ES-I3 (cell line): ENCODE data around the gene AKAP9.
"Not testable (repeated sequence)": the region's sequence is repeated elsewhere in the genome, so short reads cannot be mapped to it uniquely, and the experiment has no call there.

ENCODE experiments used
- H3K36me3 ChIP-seq: 2 replicates; pipeline ENCODE4 v1.6.1; 2013; ENCODE audit warnings: mild to moderate bottlenecking, low read length, control low read depth, moderate library complexity; ENCODE audit not compliant: insufficient read depth
- H3K4me1 ChIP-seq: 2 replicates; pipeline ENCODE4 v1.6.1; 2013; ENCODE audit warnings: mild to moderate bottlenecking, control low read depth, low read length; ENCODE audit not compliant: insufficient read depth
- H3K9ac ChIP-seq: 2 replicates; pipeline ENCODE4 v1.6.1; 2013; ENCODE audit warnings: low read depth, mild to moderate bottlenecking, low read length, moderate library complexity
- H3K9me3 ChIP-seq: 2 replicates; pipeline ENCODE4 v1.6.1; 2013; ENCODE audit warnings: mild to moderate bottlenecking, low read length, moderate library complexity; ENCODE audit not compliant: control insufficient read depth, insufficient read depth

Gene AKAP9

GRCh38 chr7:92010215-92010614 is 69.6 kb downstream of the AKAP9 start:
- Histone ChIP-seq H3K9ac (no peak overlapping the region), H3K36me3 (no peaks in the 10 kb centered on the region; the same call in 1 of the 2 replicates), H3K4me1 (no peaks in the 10 kb centered on the region), H3K9me3 (0 out of 2 replicates have a peak, but pooled peaks cover 2% of the 10 kb centered on the region)

GRCh38 chr7:92013611-92014010 is 72.9 kb downstream of the AKAP9 start:
- Histone ChIP-seq H3K9me3 (0 out of 2 replicates have a peak, but pooled peaks cover 2% of the 10 kb centered on the region), H3K36me3 (no peaks in the 10 kb centered on the region; the same call in 1 of the 2 replicates), H3K9ac (no peak overlapping the region), H3K4me1 (no peaks in the 10 kb centered on the region)

- Histone ChIP-seq H3K9me3 (peaks cover 4% of the 10 kb centered on the region; the same call in 1 of the 2 replicates), H3K4me1 (no peaks in the 10 kb centered on the region), H3K9ac (no peak overlapping the region), H3K36me3 (peaks cover 3% of the 10 kb centered on the region)
Observed at GRCh38 chr7:92020636-92021035, 80.0 kb downstream of the AKAP9 start.

- Histone ChIP-seq H3K9ac (no peak overlapping the region), H3K36me3 (peaks cover 3% of the 10 kb centered on the region), H3K9me3 (peaks cover 4% of the 10 kb centered on the region; the same call in 1 of the 2 replicates), H3K4me1 (no peaks in the 10 kb centered on the region)
Observed at GRCh38 chr7:92025260-92025659, 84.6 kb downstream of the AKAP9 start.

GRCh38 chr7:92026635-92027034 is 86.0 kb downstream of the AKAP9 start:
- not testable (repeated sequence) for H3K9me3 ChIP-seq, H3K9ac ChIP-seq, H3K4me1 ChIP-seq, H3K36me3 ChIP-seq

GRCh38 chr7:92027128-92027527 is 86.5 kb downstream of the AKAP9 start:
- not testable (repeated sequence) for H3K4me1 ChIP-seq, H3K9me3 ChIP-seq, H3K36me3 ChIP-seq, H3K9ac ChIP-seq

DNA sequence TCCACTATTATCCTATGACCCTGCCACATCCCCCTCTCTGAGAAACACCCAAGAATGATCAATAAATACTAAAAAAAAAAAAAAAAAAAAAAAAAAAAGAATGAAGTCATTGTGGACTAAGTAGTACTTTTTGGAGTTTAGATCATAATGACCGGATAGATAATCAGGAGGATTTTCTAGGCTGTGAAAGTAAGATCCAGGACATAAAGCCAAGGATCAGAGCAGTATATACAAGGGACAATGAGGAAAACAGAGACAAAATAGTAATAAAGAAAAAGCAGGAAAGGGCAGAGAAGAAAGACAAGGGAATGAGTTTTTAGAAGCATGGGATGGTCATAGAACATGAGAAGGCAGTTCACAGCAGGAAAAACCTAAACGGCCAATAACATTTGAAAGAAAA is 87.6 kb downstream of the AKAP9 start:
- peaks cover 4% of the 10 kb centered on the region; the same call in 1 of the 2 replicates for H3K9me3 ChIP-seq
- peaks cover 3% of the 10 kb centered on the region for H3K36me3 ChIP-seq
- H3K4me1 ChIP-seq, result no peaks in the 10 kb centered on the region
- H3K9ac ChIP-seq, result no peak overlapping the region

GRCh38 chr7:92028686-92029085 is 88.0 kb downstream of the AKAP9 start:
- H3K36me3 ChIP-seq, result peaks cover 3% of the 10 kb centered on the region
- H3K9ac ChIP-seq, result no peak overlapping the region

DNA sequence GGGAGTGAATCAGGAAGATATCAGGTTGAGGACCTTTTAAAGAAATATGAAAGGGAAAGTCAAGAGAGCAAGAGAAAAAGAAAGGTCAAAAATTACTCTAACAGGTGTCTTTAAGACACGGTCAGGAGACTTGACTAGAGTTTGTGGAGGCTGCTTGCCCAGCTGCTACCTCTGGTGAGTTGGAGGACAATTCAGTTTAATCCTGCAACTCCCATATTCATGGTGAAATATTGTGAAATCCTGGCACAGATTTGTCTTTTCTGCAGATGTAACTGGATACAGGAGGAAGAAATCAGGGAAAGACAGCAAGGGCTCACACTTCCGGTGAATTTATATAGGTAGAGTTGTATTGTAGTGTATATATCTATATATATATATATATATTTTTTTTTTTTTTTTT is 93.5 kb downstream of the AKAP9 start:
- Histone ChIP-seq H3K9ac (no peak overlapping the region), H3K9me3 (no peaks in the 10 kb centered on the region)

More at GRCh38 chr7:92028686-92029085, 88.0 kb downstream of the AKAP9 start:
- Histone ChIP-seq H3K9me3 (peaks cover 4% of the 10 kb centered on the region; the same call in 1 of the 2 replicates), H3K4me1 (no peaks in the 10 kb centered on the region)

DNA sequence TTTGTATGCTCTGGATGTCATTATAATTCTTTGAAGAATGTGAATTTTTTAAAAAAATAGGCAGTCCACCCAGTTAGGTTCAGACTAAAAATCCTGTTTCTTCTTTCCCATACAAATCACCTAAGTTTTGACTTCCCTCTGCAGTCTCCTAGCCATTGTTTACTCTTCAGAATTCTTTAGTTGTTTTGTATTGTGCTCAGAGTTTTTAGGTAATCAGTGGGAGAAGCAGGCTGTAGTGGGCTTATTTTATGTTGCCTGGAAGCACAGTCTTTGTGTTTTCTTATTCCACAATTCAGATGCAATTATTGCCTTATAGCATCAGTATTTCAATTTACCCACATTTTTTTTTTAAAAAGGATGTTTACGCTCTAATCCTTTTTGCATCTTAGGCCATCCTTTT is 94.9 kb downstream of the AKAP9 start:
- Histone ChIP-seq H3K9me3 (no peaks in the 10 kb centered on the region), H3K9ac (no peak overlapping the region), H3K4me1 (no peaks in the 10 kb centered on the region), H3K36me3 (no peaks in the 10 kb centered on the region)

More for the DNA sequence above, 93.5 kb downstream of the AKAP9 start:
- Histone ChIP-seq H3K36me3 (no peaks in the 10 kb centered on the region), H3K4me1 (no peaks in the 10 kb centered on the region)

DNA sequence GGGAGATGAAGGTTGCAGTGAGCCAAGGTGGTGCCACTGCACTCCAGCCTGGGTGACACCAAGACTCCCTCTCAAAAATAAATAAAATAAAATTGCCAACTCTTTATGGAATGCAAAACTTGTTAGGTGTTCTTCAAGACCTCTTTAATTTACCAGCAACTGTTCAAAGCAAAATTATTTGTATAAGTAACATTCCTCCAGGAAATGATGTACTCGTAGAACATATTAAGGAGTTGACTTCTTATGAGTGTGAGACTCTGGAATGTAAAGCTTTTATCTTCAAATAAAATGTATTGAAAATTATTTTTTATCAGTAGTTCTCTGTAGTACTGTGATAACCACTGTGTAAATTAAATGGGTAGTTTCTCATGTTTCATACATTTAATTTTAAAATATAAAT is 99.2 kb downstream of the AKAP9 start:
- H3K9ac ChIP-seq, result no peak overlapping the region
- no peaks in the 10 kb centered on the region for H3K4me1 ChIP-seq
- H3K36me3 ChIP-seq, result no peaks in the 10 kb centered on the region
- no peaks in the 10 kb centered on the region for H3K9me3 ChIP-seq

GRCh38 chr7:92042056-92042737 is 101.5 kb downstream of the AKAP9 start:
- no peak overlapping the region for H3K9ac ChIP-seq
- H3K36me3 ChIP-seq, result peaks cover 3% of the 10 kb centered on the region; the same call in 1 of the 2 replicates
- no peaks in the 10 kb centered on the region for H3K4me1 ChIP-seq
- no peaks in the 10 kb centered on the region for H3K9me3 ChIP-seq

DNA sequence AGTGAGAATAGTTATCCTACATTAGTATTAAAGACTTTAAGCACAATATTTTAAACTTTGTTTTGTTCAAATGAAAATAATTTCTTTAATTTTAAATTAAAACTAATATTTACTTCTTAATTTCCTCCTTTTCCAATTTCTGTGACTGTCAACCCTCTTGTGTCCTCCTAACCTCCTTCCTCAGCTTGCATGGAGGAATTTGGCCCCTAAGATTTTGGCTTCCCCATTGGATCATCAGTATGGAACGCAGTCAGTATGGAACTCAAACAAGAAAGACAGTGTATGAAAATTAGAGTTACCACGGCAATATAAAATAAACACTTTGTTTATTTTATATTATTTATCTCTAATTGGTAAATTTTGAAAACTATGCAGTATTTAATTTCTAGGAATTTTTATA is 102.4 kb downstream of the AKAP9 start:
- Histone ChIP-seq H3K9ac (no peak overlapping the region), H3K4me1 (no peaks in the 10 kb centered on the region), H3K9me3 (no peaks in the 10 kb centered on the region), H3K36me3 (peaks cover 3% of the 10 kb centered on the region; the same call in 1 of the 2 replicates)

- H3K36me3 ChIP-seq, result peaks cover 3% of the 10 kb centered on the region; the same call in 1 of the 2 replicates
- H3K4me1 ChIP-seq, result no peaks in the 10 kb centered on the region
- H3K9ac ChIP-seq, result no peak overlapping the region
- H3K9me3 ChIP-seq, result no peaks in the 10 kb centered on the region
Observed at GRCh38 chr7:92043637-92044036, 103.0 kb downstream of the AKAP9 start.

GRCh38 chr7:92044148-92044547 is 103.5 kb downstream of the AKAP9 start:
- Histone ChIP-seq H3K9ac (no peak overlapping the region), H3K9me3 (no peaks in the 10 kb centered on the region), H3K4me1 (no peaks in the 10 kb centered on the region), H3K36me3 (peaks cover 3% of the 10 kb centered on the region; the same call in 1 of the 2 replicates)
